ENCODE measurements around the gene EVX2. TPM values are rescaled to one million over a fixed set of nuclear protein-coding genes. Genes with fewer than 3 reads are reported as not detected.

The EVX2 gene
- total and polyA plus RNA-seq, 10 donors, result not detected

- H3K4me3 ChIP-seq, result peak overlapping the region; percentile 4 to 71 (median 40)
- WGBS, 5 donors, result 12 to 22% (median 19%) methylated on average over 4 of the region's 4 CpGs
- H3K27ac ChIP-seq, result peak overlapping the region in 7 of 8 donors; percentile 78 to 93 (median 86)
These were observed 48.0 kb upstream of the EVX2 start for GRCh38 chr2:176131848-176132158.

GRCh38 chr2:176130957-176131847 lies 47.4 kb upstream of the EVX2 start:
- peaks cover 0 to 89% (median 50%) of the 10 kb centered on the region in 6 donors for H3K4me1 ChIP-seq
- H3K9me3 ChIP-seq, result no peaks in the 10 kb centered on the region
- no peak for DNase-seq
- TF ChIP-seq POLR2AphosphoS5 (IDR thresholded peaks at IDR 0.05) (no peak), CTCF (IDR thresholded peaks at IDR 0.05 in 8 of 11, conservative IDR thresholded peaks at IDR 0.05 in 3 of 11) (no peak), POLR2A (IDR thresholded peaks at IDR 0.05) (no peak)
- H3K27ac ChIP-seq, result peak overlapping the region; percentile 57 to 93 (median 86)
- intact Hi-C loops (cut with DNase I; ENCODE audit: low total_unique reads), result no loop called here
- peaks cover 0 to 100% (median 92%) of the 10 kb centered on the region in 7 donors for H3K27me3 ChIP-seq (replicated peaks in 1 of 7)
- H3K36me3 ChIP-seq, result no peaks in the 10 kb centered on the region
- WGBS, 5 donors, result 12 to 18% (median 14%) methylated on average over 15 of the region's 15 CpGs
- peak overlapping the region; percentile 20 to 71 (median 40) for H3K4me3 ChIP-seq

More at GRCh38 chr2:176131848-176132158, 48.0 kb upstream of the EVX2 start:
- no peak for TF ChIP-seq POLR2A (IDR thresholded peaks at IDR 0.05)
- TF ChIP-seq POLR2AphosphoS5 (IDR thresholded peaks at IDR 0.05), result no peak
- TF ChIP-seq CTCF (IDR thresholded peaks at IDR 0.05 in 8 of 11, conservative IDR thresholded peaks at IDR 0.05 in 3 of 11), result no peak
- intact Hi-C loops (cut with DNase I; ENCODE audit: low total_unique reads), result no loop called here
- peaks cover 0 to 100% (median 93%) of the 10 kb centered on the region in 7 donors for H3K27me3 ChIP-seq (replicated peaks in 1 of 7)
- no peak for DNase-seq
- H3K9me3 ChIP-seq, result no peaks in the 10 kb centered on the region
- no peaks in the 10 kb centered on the region for H3K36me3 ChIP-seq
- peaks cover 0 to 95% (median 56%) of the 10 kb centered on the region in 6 donors for H3K4me1 ChIP-seq

- peak overlapping the region; percentile 20 to 71 (median 40) for H3K4me3 ChIP-seq
- H3K27ac ChIP-seq, result peak overlapping the region; percentile 57 to 93 (median 86)
- intact Hi-C loops (cut with DNase I; ENCODE audit: low total_unique reads), result no loop called here
- H3K36me3 ChIP-seq, result no peaks in the 10 kb centered on the region
- H3K27me3 ChIP-seq (replicated peaks in 1 of 7), result peaks cover 0 to 100% (median 92%) of the 10 kb centered on the region in 7 donors
- DNase-seq, result peak; percentile 84
- WGBS, 5 donors, result 1 to 13% (median 4%) methylated on average over 40 to 100 of the region's 100 CpGs
- no peaks in the 10 kb centered on the region for H3K9me3 ChIP-seq
- peaks cover 0 to 81% (median 48%) of the 10 kb centered on the region in 6 donors for H3K4me1 ChIP-seq
- peak in 1 of 11 experiments; percentile 19 for TF ChIP-seq CTCF (IDR thresholded peaks at IDR 0.05 in 8 of 11, conservative IDR thresholded peaks at IDR 0.05 in 3 of 11)
- TF ChIP-seq POLR2AphosphoS5 (IDR thresholded peaks at IDR 0.05), result peak in 2 of 3 donors; percentile 66 to 71
- no peak for TF ChIP-seq POLR2A (IDR thresholded peaks at IDR 0.05)
These were observed 46.6 kb upstream of the EVX2 start for GRCh38 chr2:176130147-176130956.
